Activated CD4-positive, alpha-beta T cell treated with anti-CD3 and anti-CD28 coated beads, Interleukin-2, amount 10 ng/mL, durations not matched to agents 7 days and 5 days (primary cell): ENCODE data around the gene MTRR. TPM values are rescaled to one million over a fixed set of nuclear protein-coding genes. Genes with fewer than 3 reads are reported as not detected.

Experiments
- CTCF ChIA-PET: fragments of 350-600 bp; sonication (Branson Sonifier 250); formaldehyde crosslinking; loops from one replicate; lab custom pipeline; 2021; ENCODE audit warnings: antibody characterized with exemption; lab: Charles Lee
- POLR2A ChIA-PET: fragments of 350-600 bp; sonication (Branson Sonifier 250); formaldehyde crosslinking; loops from one replicate; lab custom pipeline; 2021; ENCODE audit warnings: antibody characterized with exemption; lab: Charles Lee
- DNase-seq: peaks from one replicate; pipeline ENCODE4 v3.0.0-alpha.2; 2020
- H3K27ac Mint-ChIP-seq: one replicate; pipeline ENCODE4 v1.8.0; 2021; ENCODE audit warnings: mild to moderate bottlenecking, moderate library complexity, mixed read lengths
- H3K27me3 Mint-ChIP-seq: one replicate; pipeline ENCODE4 v1.8.0; 2021; ENCODE audit warnings: mixed read lengths
- H3K36me3 Mint-ChIP-seq: one replicate; pipeline ENCODE4 v1.8.0; 2021; ENCODE audit warnings: low read depth, mixed read lengths
- H3K4me1 Mint-ChIP-seq: one replicate; pipeline ENCODE4 v1.8.0; 2021; ENCODE audit warnings: mixed read lengths
- H3K4me3 Mint-ChIP-seq: one replicate; pipeline ENCODE4 v1.8.0; 2021; ENCODE audit warnings: mild to moderate bottlenecking, moderate library complexity, mixed read lengths
- H3K9me3 Mint-ChIP-seq: one replicate; pipeline ENCODE4 v1.8.0; 2021; ENCODE audit warnings: mixed read lengths
- total RNA-seq, 2 experiments: library from RNA; stranded (reverse); gene quantifications; one replicate each; pipeline ENCODE4 v1.2.3, GENCODE V29; 2021

MTRR gene
- 10 to 100 TPM; 53.5 to 56.5 TPM for total RNA-seq

DNA sequence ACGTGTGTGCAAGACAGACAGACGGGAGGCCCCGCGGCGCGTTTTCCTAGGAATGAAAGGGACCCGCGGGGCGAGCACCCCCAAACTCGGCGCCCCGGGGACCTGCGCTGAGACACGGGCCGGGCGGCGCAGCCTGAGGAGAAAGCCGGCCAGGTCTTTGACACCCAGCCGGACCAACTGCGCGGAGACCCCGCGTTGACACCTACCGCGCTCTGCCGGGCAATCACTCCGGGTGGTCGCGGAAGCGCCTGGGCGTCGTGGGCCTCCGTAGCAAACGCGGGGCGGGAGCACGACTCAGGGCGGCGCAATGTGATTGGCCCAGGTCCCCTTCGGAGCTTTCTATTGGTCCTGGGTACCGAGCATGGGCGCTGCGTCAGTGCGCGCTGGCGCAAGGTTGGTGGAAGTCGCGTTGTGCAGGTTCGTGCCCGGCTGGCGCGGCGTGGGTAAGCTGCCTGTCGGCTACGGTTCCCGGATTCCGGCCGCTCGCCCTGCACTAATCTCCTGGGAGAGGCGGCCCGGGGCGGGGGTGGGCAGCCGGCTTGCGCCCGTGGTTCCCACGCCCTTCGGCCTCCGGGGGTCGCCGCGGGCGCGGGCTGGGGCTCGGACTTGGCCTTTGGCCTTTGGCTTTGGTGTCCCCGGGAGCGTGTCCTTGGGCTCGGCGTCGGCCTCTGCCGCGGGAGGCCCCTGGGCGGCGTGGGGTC is at the start of gene MTRR, which contains the start of gene FASTKD3:
MTRR (plus strand) TSS at position 376 of the 701 bp plus-strand sequence. CDS start 1,647 bp downstream, outside the sequence.
FASTKD3 (minus strand) TSS at position 259 of the 701 bp plus-strand sequence. CDS start 948 bp downstream, outside the sequence.
- H3K4me3 Mint-ChIP-seq: peak within 1 kb of the TSS; percentile 94
- H3K36me3 Mint-ChIP-seq: peaks cover 42% of the 10 kb centered on the region
- DNase-seq: peak; percentile 92
- POLR2A ChIA-PET: interaction anchor here (1.2 kb wide), 1 partner anchor 11 kb away, joined by 9 read pairs; no protein-coding TSS in a partner anchor
- peaks cover 70% of the 10 kb centered on the region for H3K4me1 Mint-ChIP-seq
- no peaks in the 10 kb centered on the region for H3K9me3 Mint-ChIP-seq
- no peaks in the 10 kb centered on the region for H3K27me3 Mint-ChIP-seq
- H3K27ac Mint-ChIP-seq: peak within 1 kb of the TSS; percentile 93
- CTCF ChIA-PET: interaction anchor here (1.0 to 2.0 kb wide), 3 partner anchors 11 to 1084 kb away, joined by 3 to 6 read pairs (median 5); no protein-coding TSS in a partner anchor

DNA sequence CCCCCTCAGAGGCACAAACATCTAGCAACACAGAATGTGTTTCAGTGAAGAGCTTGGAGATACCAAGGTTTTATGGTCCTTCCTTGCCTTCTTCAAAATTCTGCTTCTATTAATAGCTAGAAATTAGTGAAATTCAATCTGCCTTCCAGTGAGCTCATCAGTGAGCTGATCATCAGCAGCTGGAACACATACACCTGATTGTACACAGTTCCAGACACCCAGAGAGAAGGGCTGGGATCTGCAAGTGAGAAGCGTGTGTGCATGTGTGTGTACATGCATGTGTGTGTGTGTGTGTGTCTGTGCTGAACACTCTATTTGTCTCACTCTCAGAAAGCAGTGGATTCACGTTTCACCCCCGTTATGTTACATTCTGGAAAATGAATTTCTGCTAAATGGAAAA is 46.5 kb upstream of the MTRR start:
- H3K4me3 Mint-ChIP-seq: no peak overlapping the region
- peaks cover 12% of the 10 kb centered on the region for H3K27me3 Mint-ChIP-seq
- H3K36me3 Mint-ChIP-seq: no peaks in the 10 kb centered on the region
- H3K9me3 Mint-ChIP-seq: no peaks in the 10 kb centered on the region
- ChIA-PET POLR2A (no interaction called here), CTCF (no interaction called here)
- H3K27ac Mint-ChIP-seq: no peak overlapping the region
- DNase-seq: no peak
- H3K4me1 Mint-ChIP-seq: no peaks in the 10 kb centered on the region

DNA sequence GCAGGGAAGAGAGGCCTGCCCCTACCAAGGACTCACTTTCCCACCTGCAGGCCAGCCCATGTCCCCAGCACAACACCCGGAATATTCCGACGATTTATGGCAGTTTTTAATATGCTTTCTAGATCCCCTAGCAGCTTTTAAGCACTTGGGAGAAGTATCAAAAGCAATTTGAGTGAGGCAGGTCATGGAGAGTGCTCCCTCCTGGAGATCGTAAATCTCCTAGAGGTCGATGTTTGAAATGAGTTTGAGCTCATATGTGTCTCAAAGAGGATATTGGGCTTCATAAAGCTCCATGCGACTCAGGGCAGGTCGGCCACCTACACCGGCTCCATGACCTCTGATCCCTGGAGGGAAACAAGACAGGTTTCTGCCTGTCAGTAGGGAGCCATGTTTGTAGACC is 45.4 kb upstream of the MTRR start:
- DNase-seq: no peak
- no peak overlapping the region for H3K27ac Mint-ChIP-seq
- peaks cover 12% of the 10 kb centered on the region for H3K27me3 Mint-ChIP-seq
- no peaks in the 10 kb centered on the region for H3K9me3 Mint-ChIP-seq
- no peaks in the 10 kb centered on the region for H3K36me3 Mint-ChIP-seq
- CTCF ChIA-PET: no interaction called here
- POLR2A ChIA-PET: no interaction called here
- H3K4me3 Mint-ChIP-seq: no peak overlapping the region
- no peaks in the 10 kb centered on the region for H3K4me1 Mint-ChIP-seq

DNA sequence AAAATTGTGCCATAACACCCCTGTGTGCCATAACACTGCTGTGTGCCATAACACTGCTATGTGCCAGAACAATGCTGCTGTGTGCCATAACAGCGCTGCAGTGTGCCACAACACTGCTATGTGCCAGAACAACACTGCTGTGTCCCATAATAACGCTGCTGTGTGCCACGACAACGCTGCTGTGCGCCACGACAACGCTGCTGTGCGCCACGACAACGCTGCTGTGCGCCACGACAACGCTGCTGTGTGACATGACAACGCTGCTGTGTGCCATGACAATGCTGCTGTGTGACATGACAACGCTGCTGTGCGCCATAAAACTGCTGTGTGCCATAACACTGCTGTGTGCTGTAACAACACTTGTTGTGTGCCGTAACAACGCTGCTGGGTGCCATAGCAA is 44.0 kb upstream of the MTRR start:
- peaks cover 12% of the 10 kb centered on the region for H3K27me3 Mint-ChIP-seq
- no peaks in the 10 kb centered on the region for H3K9me3 Mint-ChIP-seq
- H3K36me3 Mint-ChIP-seq: no peaks in the 10 kb centered on the region
- H3K27ac Mint-ChIP-seq: no peak overlapping the region
- ChIA-PET POLR2A (no interaction called here), CTCF (no interaction called here)
- no peaks in the 10 kb centered on the region for H3K4me1 Mint-ChIP-seq
- DNase-seq: no peak
- no peak overlapping the region for H3K4me3 Mint-ChIP-seq

DNA sequence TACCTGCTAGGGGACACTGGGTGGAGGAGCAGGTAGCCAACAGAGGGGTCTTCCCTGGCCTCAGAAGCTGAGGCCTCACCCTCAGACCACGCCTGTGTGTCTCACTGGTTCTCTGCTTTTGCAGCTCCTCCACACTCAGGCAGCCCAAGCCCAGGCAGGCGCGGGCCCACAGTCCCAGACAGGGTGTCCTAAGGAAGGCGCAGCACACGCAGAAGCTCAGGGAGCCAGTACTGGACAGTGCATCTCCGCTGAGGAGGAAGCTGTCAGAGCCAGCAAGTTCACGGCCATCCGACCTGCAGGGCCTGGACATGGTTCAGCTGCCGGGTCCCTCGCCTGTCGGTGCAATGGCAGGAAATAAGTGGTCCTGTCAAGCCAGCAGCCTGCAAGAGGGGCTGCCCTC is 43.3 kb upstream of the MTRR start:
- ChIA-PET CTCF (no interaction called here), POLR2A (no interaction called here)
- H3K27ac Mint-ChIP-seq: no peak overlapping the region
- no peaks in the 10 kb centered on the region for H3K36me3 Mint-ChIP-seq
- no peak for DNase-seq
- H3K4me3 Mint-ChIP-seq: no peak overlapping the region
- H3K27me3 Mint-ChIP-seq: peaks cover 12% of the 10 kb centered on the region
- no peaks in the 10 kb centered on the region for H3K9me3 Mint-ChIP-seq
- H3K4me1 Mint-ChIP-seq: no peaks in the 10 kb centered on the region

DNA sequence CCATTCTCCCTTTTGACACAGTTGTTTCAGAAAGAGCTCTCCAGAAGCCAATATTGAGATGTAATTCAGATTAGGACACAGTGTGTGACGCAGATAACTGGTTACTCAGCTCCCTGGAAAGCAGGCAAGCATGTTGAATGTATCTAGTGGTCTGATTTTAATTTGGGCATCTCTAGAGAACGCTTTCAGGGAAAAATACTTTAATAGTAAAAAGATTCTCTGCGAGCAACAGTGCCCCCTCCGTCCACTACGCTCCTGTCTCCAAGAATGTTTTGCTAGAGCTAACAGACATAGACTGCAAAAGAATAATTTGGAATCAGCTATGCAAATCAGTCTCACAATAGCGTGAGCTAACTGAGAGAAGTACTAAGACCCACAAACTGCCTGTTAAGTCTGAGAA is 41.3 kb upstream of the MTRR start:
- Mint-ChIP-seq H3K4me1 (no peaks in the 10 kb centered on the region), H3K9me3 (no peaks in the 10 kb centered on the region), H3K27me3 (peaks cover 3% of the 10 kb centered on the region), H3K4me3 (no peak overlapping the region), H3K36me3 (no peaks in the 10 kb centered on the region), H3K27ac (no peak overlapping the region)
- ChIA-PET CTCF (interaction anchor here (1.4 to 1.5 kb wide), 2 partner anchors 10 to 30 kb away, joined by 3 to 4 read pairs; no protein-coding TSS in a partner anchor), POLR2A (no interaction called here)
- DNase-seq: no peak

DNA sequence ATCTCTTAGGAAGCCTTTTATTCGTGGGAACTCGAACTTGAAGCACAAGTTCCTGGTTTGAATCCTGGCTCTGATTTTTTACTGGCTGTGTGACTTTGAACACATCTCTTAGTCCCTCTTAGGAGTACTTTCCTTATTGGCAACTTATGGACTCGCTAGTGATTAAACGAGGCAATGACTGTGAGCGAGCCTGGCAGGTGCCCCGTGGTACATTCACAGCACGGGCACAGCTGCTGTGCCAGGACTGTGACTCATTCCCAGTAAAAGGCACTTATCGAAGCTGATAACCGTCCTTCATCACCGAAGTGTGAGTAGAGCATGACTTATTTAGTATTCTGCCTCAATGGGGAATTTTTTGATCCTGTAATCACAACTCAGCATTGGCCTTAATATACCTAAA is 40.7 kb upstream of the MTRR start:
- Mint-ChIP-seq H3K9me3 (no peaks in the 10 kb centered on the region), H3K27me3 (peaks cover 3% of the 10 kb centered on the region), H3K4me1 (no peaks in the 10 kb centered on the region), H3K27ac (no peak overlapping the region), H3K4me3 (no peak overlapping the region), H3K36me3 (no peaks in the 10 kb centered on the region)
- DNase-seq: no peak
- ChIA-PET POLR2A (no interaction called here), CTCF (interaction anchor here (1.4 to 1.5 kb wide), 2 partner anchors 9 to 30 kb away, joined by 3 to 4 read pairs; no protein-coding TSS in a partner anchor)

DNA sequence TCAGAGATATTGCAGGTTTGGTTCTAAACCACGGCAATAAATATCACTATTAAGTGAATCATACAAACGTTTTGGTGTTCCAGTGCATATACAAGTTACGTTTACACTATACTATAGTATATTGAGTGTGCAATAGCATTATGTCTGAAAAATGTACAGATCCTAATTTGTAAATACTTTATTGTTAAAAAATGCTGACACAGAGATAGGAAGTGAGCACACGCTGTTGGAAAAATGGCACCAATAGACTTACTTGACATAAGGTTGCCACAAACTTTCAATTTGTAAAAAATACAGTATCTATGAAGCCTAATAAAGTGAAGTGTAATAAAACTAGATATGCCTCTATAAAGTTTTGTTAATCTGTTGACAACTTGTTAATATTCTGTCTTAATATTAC is 34.0 kb upstream of the MTRR start:
- Mint-ChIP-seq H3K27ac (no peak overlapping the region), H3K9me3 (no peaks in the 10 kb centered on the region), H3K4me1 (no peaks in the 10 kb centered on the region), H3K4me3 (no peak overlapping the region), H3K27me3 (no peaks in the 10 kb centered on the region), H3K36me3 (no peaks in the 10 kb centered on the region)
- ChIA-PET POLR2A (interaction anchor here (0.7 kb wide), 1 partner anchor 42 kb away, joined by 3 read pairs; no protein-coding TSS in a partner anchor), CTCF (no interaction called here)
- DNase-seq: no peak

DNA sequence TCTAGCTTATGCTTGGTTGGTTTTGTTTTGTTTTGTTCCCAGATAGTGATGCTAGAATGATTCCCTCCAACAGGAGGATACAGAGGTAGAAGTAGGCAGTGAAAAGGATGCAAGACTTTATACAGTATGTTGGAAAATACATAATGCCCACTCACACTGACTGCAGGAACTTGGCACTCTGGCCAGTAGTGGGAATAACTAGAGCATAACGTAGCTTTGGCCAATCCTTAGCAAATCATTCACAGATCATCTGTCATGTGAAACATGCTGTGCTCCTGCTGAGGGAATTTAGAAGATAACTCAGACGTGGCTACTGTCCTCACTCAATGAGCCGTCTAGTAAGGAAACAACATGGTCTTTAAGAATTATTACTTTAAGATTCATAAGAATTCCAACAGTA is 31.5 kb upstream of the MTRR start:
- Mint-ChIP-seq H3K4me1 (no peaks in the 10 kb centered on the region), H3K27me3 (peaks cover 5% of the 10 kb centered on the region), H3K9me3 (no peaks in the 10 kb centered on the region), H3K4me3 (no peak overlapping the region), H3K27ac (no peak overlapping the region), H3K36me3 (no peaks in the 10 kb centered on the region)
- ChIA-PET POLR2A (no interaction called here), CTCF (interaction anchor here (1.1 kb wide), 1 partner anchor 9 kb away, joined by 3 read pairs; no protein-coding TSS in a partner anchor)
- no peak for DNase-seq

DNA sequence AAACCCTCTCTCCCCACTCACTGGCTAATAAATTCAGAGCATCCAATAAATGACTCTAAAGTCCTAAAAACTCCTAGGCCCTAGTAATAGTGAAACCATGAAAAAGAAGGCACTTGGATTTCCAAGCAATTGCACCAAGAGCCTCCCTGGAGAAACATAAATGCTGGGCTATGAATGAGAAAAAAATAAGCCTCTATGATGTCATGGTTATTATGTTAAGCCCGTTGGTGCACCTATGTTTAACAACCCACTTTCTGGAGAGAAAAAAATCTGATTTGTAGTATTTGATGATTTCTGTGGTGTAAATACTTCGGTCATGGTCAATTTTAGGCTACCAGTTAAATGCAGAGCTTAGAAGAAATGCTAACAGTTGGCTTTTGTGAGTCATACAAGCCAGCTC is 26.4 kb upstream of the MTRR start:
- CTCF ChIA-PET: no interaction called here
- Mint-ChIP-seq H3K27me3 (peaks cover 22% of the 10 kb centered on the region), H3K36me3 (no peaks in the 10 kb centered on the region)

DNA sequence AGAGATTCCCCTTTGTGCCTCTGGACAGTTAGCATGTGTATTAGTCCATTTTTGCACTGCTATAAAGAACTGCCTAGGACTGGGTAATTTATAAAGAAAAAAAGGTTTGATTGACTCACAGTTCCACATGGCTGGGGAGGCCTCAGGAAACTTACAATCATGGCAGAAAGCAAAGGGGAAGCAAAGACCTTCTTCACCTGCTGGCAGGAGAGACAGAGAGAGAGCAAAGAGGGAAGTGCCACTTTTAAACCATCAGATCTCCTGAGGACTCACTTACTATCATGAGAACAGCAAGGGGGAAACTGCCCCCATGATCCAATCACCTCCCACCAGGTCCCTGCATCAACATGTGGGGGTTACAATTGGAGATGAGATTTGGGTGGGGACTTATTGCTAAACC is 24.0 kb upstream of the MTRR start:
- Mint-ChIP-seq H3K4me3 (no peak overlapping the region), H3K27ac (no peak overlapping the region), H3K9me3 (no peaks in the 10 kb centered on the region), H3K36me3 (no peaks in the 10 kb centered on the region), H3K27me3 (peaks cover 42% of the 10 kb centered on the region), H3K4me1 (peaks cover under 1% of the 10 kb centered on the region)
- no peak for DNase-seq
- ChIA-PET POLR2A (no interaction called here), CTCF (no interaction called here)

More for the DNA sequence above, 26.4 kb upstream of the MTRR start:
- no peak overlapping the region for H3K27ac Mint-ChIP-seq
- no peak overlapping the region for H3K4me3 Mint-ChIP-seq
- POLR2A ChIA-PET: no interaction called here
- no peak for DNase-seq
- no peaks in the 10 kb centered on the region for H3K9me3 Mint-ChIP-seq
- H3K4me1 Mint-ChIP-seq: no peaks in the 10 kb centered on the region

DNA sequence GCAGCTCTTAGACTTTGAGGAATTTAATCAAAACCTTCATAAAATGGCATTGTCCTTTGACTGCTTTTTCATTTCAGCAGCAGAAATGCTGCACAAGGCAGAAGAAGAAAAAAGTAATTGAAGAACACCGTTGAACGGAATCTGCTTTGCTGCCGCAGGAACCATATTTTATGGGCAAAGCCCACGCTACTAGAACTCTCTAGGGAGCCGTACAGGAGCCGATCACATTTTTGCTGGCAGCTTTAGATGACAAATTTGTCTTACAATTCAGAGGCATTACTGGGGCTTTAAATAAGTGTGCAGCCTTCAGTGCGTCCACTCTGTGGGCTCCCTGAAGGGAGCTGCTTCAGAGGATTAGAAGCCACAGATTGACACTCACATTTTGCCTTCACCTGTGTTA is 23.4 kb upstream of the MTRR start:
- no peak for DNase-seq
- H3K36me3 Mint-ChIP-seq: no peaks in the 10 kb centered on the region
- no peak overlapping the region for H3K27ac Mint-ChIP-seq
- POLR2A ChIA-PET: no interaction called here
- H3K27me3 Mint-ChIP-seq: peaks cover 43% of the 10 kb centered on the region
- no peaks in the 10 kb centered on the region for H3K9me3 Mint-ChIP-seq
- H3K4me1 Mint-ChIP-seq: peaks cover 3% of the 10 kb centered on the region
- CTCF ChIA-PET: interaction anchor here (1.4 kb wide), 1 partner anchor 41 kb away, joined by 4 read pairs; no protein-coding TSS in a partner anchor
- H3K4me3 Mint-ChIP-seq: no peak overlapping the region

DNA sequence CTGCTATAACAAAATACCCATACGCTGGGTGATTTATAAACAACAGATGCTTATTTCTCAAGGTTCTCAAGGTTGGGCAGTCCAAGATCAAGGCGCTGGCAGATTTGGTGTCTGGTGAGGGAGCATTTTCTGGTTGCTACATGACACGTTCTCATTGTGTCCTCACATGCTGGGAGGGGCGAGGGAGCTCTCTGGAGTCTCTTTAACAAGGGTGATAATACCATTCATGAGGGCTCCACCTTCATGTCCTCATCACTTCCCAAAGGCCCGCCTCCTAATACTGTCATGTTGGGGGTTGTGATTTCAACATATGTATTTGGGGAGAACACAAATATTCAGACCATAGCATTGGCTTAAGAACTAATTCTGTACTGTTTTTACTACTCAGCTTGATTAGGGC is 22.6 kb upstream of the MTRR start:
- Mint-ChIP-seq H3K27me3 (peaks cover 45% of the 10 kb centered on the region), H3K4me3 (no peak overlapping the region), H3K27ac (no peak overlapping the region), H3K9me3 (peaks cover 2% of the 10 kb centered on the region), H3K36me3 (no peaks in the 10 kb centered on the region), H3K4me1 (peaks cover 6% of the 10 kb centered on the region)
- CTCF ChIA-PET: interaction anchor here (1.4 kb wide), 1 partner anchor 41 kb away, joined by 4 read pairs; no protein-coding TSS in a partner anchor
- no peak for DNase-seq
- POLR2A ChIA-PET: no interaction called here
